Ovary (tissue), 9 donors: ENCODE measurements around the gene IRX4. TPM values are rescaled to one million over a fixed set of nuclear protein-coding genes. Genes with fewer than 3 reads are reported as not detected.

Source experiments
- DNase-seq, 5 donors: peaks; one replicate each; pipeline ENCODE4 v3.0.0-alpha.2; 2019 to 2020
- H3K27ac ChIP-seq, 2 donors: fragments of 200-600 bp; one replicate each; pipeline versions ENCODE4 v1.5.1 to v1.8.0; 2019 to 2022
- H3K27me3 ChIP-seq: fragments of 200-600 bp; one replicate; pipeline ENCODE4 v1.8.0; 2022
- H3K36me3 ChIP-seq: fragments of 200-600 bp; sonication (generic); one replicate; pipeline ENCODE4 v1.5.1; 2019
- H3K4me1 ChIP-seq: one replicate; pipeline ENCODE4 v1.8.1; 2013; ENCODE audit warnings: mild to moderate bottlenecking, moderate library complexity; ENCODE audit not compliant: insufficient read depth
- H3K4me3 ChIP-seq: fragments of 200-600 bp; sonication (generic); one replicate; pipeline ENCODE4 v1.5.1; 2017
- H3K9me3 ChIP-seq, 2 donors: fragments of 200-600 bp in 1 of 2; sonication (generic) in 1 of 2; one replicate each; pipeline versions ENCODE4 v1.5.1 to v1.8.1; 2013 to 2019; ENCODE audit warnings: mild to moderate bottlenecking in 1 of 2, moderate library complexity in 1 of 2
- EP300 ChIP-seq: sonication (generic); formaldehyde crosslinking; IDR thresholded peaks from one replicate; pipeline ENCODE4 v1.6.1; 2017; ENCODE audit warnings: antibody characterized with exemption
- POLR2A ChIP-seq: fragments of 450-650 bp; IDR thresholded peaks from one replicate; pipeline ENCODE4 v1.6.1; 2017; ENCODE audit warnings: antibody characterized with exemption, mild to moderate bottlenecking, moderate library complexity
- WGBS, 3 donors: extraction: QIAGEN DNeasy Blood & Tissue Kit in 1 of 3; methylation state at CpG; one replicate each; pipeline versions ENCODE4 v1.1.5 to v1.1.7; 2013 to 2017; 5-methylcytosine and 5-hydroxymethylcytosine counted together
- intact Hi-C, 4 donors: fragments of 100-400 bp; cut with DNase I; formaldehyde crosslinking; loops; one replicate each; pipeline versions ENCODE4 v1.11.0 to v1.15.1; 2022 to 2023
- polyA plus RNA-seq, 2 donors: library from polyadenylated mRNA; stranded (reverse); fragments of 200-250 nt in 1 of 2; fragments of 350-450 nt in 1 of 2; fragmentation: Illumina TruSeq in 1 of 2; extraction: RNeasy Lipid Tissue Mini Kit (QIAGEN cat#74804) in 1 of 2; gene quantifications; one replicate each; pipeline ENCODE4 v1.2.3, GENCODE V29; 2013 to 2014
- total RNA-seq, 7 donors: library from RNA; depleted of rRNA in 2 of 7; stranded (reverse); fragments of >200 nt in 2 of 7; fragmentation: NEBNext Ultra II Directional in 3 of 7; extraction: Animal tissue kit (Norgen Biotek cat#: 25700) in 3 of 7; gene quantifications; one replicate each; pipeline versions ENCODE4 v1.1.0 to v1.2.4, GENCODE V29; 2016 to 2023
- TF ChIP-seq, protein P1 (sequence below), 3 donors: fragments of 450-650 bp in 2 of 3; fragments of 200-600 bp in 1 of 3; IDR thresholded peaks; one replicate each; pipeline versions ENCODE4 v1.5.1 to v1.8.0; 2016 to 2022; ENCODE audit warnings: antibody characterized with exemption in 3 of 3, mild to moderate bottlenecking in 1 of 3
- donor health status: DM: no; HTN: no; CAD: no; lungs with moderate emphysema.
- donor health status: DM: no; HTN: no; CAD: no.
- donor health status: Bipolar disorder and iron deficiency.
- donor health status: DM: yes; HTN: yes; CAD: no.
- donor health status: DM: no; HTN: no; CAD: no.
- donor health status: DM: yes; HTN: yes; CAD: no.

IRX4 gene
- total and polyA plus RNA-seq, 9 donors = 0.23 TPM; not detected in 8

DNA sequence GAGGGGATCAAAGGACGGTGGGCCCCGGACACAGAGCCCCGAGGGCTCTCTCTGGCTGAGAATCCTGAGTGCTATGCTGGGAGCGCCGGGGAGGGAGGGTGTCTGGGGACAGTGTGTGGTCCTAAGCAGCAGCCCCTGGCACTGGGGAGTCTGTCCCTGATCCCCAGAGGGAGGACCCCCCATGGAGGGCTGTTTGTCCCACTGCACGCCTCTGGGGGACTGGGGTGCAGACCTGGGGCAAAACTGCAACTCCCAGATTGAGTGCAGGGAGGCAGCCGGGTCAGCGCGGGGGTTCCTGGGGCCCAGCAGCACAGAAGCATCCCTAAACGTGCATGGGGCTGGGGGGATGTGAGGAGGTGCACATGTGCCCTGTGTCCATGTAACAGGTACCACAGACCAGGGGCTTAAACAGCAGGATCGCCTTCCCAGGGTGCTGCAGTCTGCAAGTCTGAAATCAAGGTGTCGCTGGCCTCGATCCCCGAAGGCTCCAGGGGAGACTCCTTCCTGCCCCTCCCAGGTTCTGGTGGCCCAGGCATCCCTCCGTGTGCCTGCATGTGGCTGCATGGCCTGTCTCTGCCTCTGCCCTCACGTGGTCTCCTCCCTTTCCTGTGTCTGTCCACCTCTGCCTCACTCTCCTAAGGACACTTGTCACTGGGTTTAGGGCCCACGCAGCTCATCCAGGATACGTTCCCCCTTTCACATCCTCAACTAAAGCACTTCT is 35.9 kb upstream of the IRX4 start:
- Histone ChIP-seq H3K4me3 (no peak overlapping the region), H3K9me3 (no peaks in the 10 kb centered on the region), H3K36me3 (no peaks in the 10 kb centered on the region), H3K27me3 (no peaks in the 10 kb centered on the region), H3K27ac (no peak overlapping the region), H3K4me1 (no peaks in the 10 kb centered on the region)
- DNase-seq = no peak
- WGBS, 3 donors = 68 to 78% (median 75%) methylated on average over 18 of the region's 18 CpGs
- intact Hi-C loops = no loop called here
- TF ChIP-seq EP300 (no peak), POLR2A (no peak)
- TF ChIP-seq, protein P1, sequence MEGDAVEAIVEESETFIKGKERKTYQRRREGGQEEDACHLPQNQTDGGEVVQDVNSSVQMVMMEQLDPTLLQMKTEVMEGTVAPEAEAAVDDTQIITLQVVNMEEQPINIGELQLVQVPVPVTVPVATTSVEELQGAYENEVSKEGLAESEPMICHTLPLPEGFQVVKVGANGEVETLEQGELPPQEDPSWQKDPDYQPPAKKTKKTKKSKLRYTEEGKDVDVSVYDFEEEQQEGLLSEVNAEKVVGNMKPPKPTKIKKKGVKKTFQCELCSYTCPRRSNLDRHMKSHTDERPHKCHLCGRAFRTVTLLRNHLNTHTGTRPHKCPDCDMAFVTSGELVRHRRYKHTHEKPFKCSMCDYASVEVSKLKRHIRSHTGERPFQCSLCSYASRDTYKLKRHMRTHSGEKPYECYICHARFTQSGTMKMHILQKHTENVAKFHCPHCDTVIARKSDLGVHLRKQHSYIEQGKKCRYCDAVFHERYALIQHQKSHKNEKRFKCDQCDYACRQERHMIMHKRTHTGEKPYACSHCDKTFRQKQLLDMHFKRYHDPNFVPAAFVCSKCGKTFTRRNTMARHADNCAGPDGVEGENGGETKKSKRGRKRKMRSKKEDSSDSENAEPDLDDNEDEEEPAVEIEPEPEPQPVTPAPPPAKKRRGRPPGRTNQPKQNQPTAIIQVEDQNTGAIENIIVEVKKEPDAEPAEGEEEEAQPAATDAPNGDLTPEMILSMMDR (IDR thresholded peaks at IDR 0.05) = no peak

DNA sequence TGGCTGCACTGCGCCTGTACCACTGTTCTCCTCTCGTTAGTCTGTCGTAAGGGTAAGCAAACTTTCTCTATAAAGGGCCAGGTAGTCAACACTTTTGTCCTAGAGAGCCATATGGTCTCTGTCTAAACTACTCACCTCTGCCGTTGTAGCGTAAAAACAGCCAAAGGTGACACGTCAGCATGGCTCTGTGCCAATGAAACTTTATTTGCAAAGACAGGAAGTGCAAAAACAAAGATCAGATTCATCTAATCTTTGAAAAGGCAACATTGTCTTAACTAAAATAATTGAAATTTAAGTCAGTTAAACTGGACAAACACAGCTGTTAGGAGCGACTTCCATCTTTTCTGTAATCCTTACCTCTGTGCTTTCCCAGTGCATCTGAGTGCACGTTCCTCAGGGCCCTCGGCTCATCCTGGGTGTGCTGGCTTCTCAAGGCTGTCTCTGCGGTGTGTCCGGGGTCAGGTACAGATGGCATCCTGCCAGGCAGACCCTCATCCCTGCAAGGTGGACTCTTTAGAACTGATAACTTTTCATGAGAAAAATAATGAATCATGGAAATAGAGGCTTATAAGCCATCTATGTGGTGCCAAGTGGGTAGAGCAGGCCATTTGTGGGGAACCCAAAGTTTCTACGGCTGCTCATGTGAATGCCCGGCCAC is 35.2 kb upstream of the IRX4 start:
- Histone ChIP-seq H3K4me1 (no peaks in the 10 kb centered on the region), H3K9me3 (no peaks in the 10 kb centered on the region), H3K36me3 (no peaks in the 10 kb centered on the region), H3K27me3 (no peaks in the 10 kb centered on the region), H3K27ac (no peak overlapping the region), H3K4me3 (no peak overlapping the region)
- no peak for TF ChIP-seq POLR2A
- TF ChIP-seq, protein P1 (IDR thresholded peaks at IDR 0.05) = no peak
- no peak for TF ChIP-seq EP300
- WGBS, 3 donors = 28 to 41% (median 36%) methylated on average over 13 of the region's 13 CpGs
- intact Hi-C loops = no loop called here
- no peak for DNase-seq

DNA sequence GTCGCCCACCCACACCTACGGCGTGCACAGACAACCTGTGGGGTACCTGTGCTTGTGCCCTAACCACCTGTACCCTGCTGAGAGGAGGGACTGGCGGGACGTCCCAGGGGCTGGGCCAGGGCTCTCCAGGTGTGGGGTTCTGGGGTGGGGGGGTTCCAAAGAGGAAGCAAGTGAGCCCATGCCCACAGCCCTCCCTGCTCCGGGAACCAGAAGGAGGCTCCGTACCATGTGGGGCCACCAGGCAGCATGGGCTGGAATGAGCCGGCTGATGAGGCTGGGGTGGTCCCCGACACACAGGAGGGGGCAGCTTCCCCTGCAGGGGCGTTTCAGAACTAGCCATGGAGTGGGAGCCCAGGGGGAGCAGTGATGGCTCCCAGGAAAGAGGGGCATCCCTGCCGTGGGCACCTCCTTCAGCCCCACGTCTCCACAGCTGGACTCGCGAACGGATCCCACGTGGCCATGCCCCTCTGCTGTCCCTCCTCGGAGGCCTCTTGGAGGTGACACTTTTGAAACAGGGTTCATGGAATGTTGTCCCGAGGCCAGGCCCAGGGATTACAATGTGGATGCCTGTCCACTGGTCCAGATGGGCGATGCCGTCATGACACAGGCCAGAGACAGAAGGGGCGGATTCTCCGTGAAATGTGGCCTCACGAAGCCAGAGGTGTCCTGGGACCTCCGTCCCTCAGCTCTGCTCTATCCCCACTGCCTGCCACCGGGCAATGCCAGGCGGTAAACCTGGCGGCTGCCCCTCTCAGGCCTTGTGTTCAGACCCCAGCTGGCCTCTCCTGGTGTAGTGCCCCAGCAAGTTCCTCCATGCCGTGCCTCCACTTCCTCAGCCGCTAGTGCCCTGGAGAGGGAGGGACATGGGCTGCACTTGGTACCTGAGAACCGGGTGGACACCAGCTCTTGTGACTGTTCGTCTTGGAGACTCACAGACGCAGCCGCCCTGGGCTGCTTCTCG is 33.6 kb upstream of the IRX4 start:
- no peak overlapping the region for H3K4me3 ChIP-seq
- H3K27me3 ChIP-seq = no peaks in the 10 kb centered on the region
- H3K9me3 ChIP-seq = no peaks in the 10 kb centered on the region
- intact Hi-C loops = no loop called here
- TF ChIP-seq, protein P1 (IDR thresholded peaks at IDR 0.05) = no peak
- TF ChIP-seq POLR2A (no peak), EP300 (no peak)
- WGBS, 3 donors = 81 to 86% (median 82%) methylated on average over 34 of the region's 34 CpGs
- no peaks in the 10 kb centered on the region for H3K4me1 ChIP-seq
- DNase-seq = no peak
- no peaks in the 10 kb centered on the region for H3K36me3 ChIP-seq
- H3K27ac ChIP-seq = no peak overlapping the region

DNA sequence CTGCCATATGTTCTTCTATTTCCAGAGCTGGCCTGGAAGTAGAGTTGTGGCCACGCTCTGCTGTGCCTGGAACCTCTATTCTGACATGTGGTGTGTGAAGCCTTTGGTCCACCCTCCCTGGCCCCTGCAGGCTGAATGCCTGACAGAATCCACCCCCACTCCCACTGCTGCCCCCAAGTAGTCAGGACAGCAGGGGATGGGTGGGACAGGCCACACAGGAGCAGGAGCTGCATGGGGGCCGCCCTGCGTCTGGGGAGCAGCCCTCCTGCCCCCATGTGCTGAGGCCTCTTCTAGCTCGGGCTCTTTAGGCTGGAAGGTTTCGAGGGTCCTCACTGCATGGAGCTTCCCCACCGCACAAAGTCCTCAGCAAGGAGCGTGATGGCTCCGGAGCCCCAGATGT is 32.6 kb upstream of the IRX4 start:
- H3K27me3 ChIP-seq = no peaks in the 10 kb centered on the region
- WGBS, 3 donors = 75 to 93% (median 91%) methylated on average over 8 of the region's 8 CpGs
- intact Hi-C loops = no loop called here

More for the DNA sequence above, 32.6 kb upstream of the IRX4 start:
- Histone ChIP-seq H3K9me3 (no peaks in the 10 kb centered on the region), H3K27ac (no peak overlapping the region), H3K36me3 (no peaks in the 10 kb centered on the region), H3K4me1 (no peaks in the 10 kb centered on the region), H3K4me3 (no peak overlapping the region)
- no peak for DNase-seq
- TF ChIP-seq EP300 = no peak
- TF ChIP-seq, protein P1 (IDR thresholded peaks at IDR 0.05) = no peak
- no peak for TF ChIP-seq POLR2A
